CD4-positive, alpha-beta memory T cell (primary cell): ENCODE results near the gene SPAG4. TPM values are rescaled to one million over a fixed set of nuclear protein-coding genes. Genes with fewer than 3 reads are reported as not detected.

Experiments used
- CTCF ChIA-PET: fragments of 350-600 bp; sonication (Branson Sonifier 250); formaldehyde crosslinking; loops from one replicate; lab custom pipeline; 2021; ENCODE audit warnings: inconsistent platforms; ENCODE audit not compliant: partially characterized antibody; lab: Charles Lee
- POLR2A ChIA-PET: fragments of 350-600 bp; sonication (Branson Sonifier 250); formaldehyde crosslinking; loops from one replicate; lab custom pipeline; 2021; ENCODE audit not compliant: partially characterized antibody; lab: Charles Lee
- DNase-seq, 5 donors: peaks; one replicate each; pipeline versions ENCODE4 v3.0.0 to v3.0.0-alpha.2; 2020 to 2022; ENCODE audit warnings: mixed read lengths in 1 of 5
- H3K27ac ChIP-seq: one replicate; pipeline ENCODE4 v1.7.0; 2013; ENCODE audit warnings: low read depth, low read length
- H3K27me3 ChIP-seq: 2 replicates; pipeline ENCODE4 v1.7.0; 2013; ENCODE audit warnings: mild to moderate bottlenecking, low read length, moderate library complexity; ENCODE audit not compliant: insufficient read depth
- H3K36me3 ChIP-seq: 2 replicates; pipeline ENCODE4 v1.7.0; 2013; ENCODE audit warnings: mild to moderate bottlenecking, low read length, moderate library complexity; ENCODE audit not compliant: insufficient read depth
- H3K4me1 ChIP-seq: 2 replicates; pipeline ENCODE4 v1.7.0; 2013; ENCODE audit warnings: mild to moderate bottlenecking, low read length, moderate library complexity; ENCODE audit not compliant: insufficient read depth
- H3K4me3 ChIP-seq, 2 donors: one replicate each; pipeline ENCODE4 v1.7.0; 2013; ENCODE audit warnings: low read length in 2 of 2, mild to moderate bottlenecking in 1 of 2
- H3K9me3 ChIP-seq, 2 donors: one replicate each; pipeline ENCODE4 v1.7.0; 2013; ENCODE audit warnings: low read length in 2 of 2, control low read depth in 1 of 2; ENCODE audit not compliant: control insufficient read depth in 1 of 2
- H3K27ac Mint-ChIP-seq, 7 donors: one replicate each; pipeline ENCODE4 v1.8.0; 2020 to 2021; ENCODE audit warnings: mixed read lengths in 7 of 7, mild to moderate bottlenecking in 6 of 7, inconsistent platforms in 3 of 7, moderate library complexity in 3 of 7
- H3K27me3 Mint-ChIP-seq, 2 donors: one replicate each; pipeline ENCODE4 v1.8.0; 2020 to 2021; ENCODE audit warnings: mixed read lengths in 2 of 2
- H3K36me3 Mint-ChIP-seq, 2 donors: one replicate each; pipeline ENCODE4 v1.8.0; 2020 to 2021; ENCODE audit warnings: mixed read lengths in 2 of 2, inconsistent platforms in 1 of 2, mild to moderate bottlenecking in 1 of 2
- H3K4me1 Mint-ChIP-seq, 4 donors: one replicate each; pipeline ENCODE4 v1.8.0; 2020 to 2021; ENCODE audit warnings: mixed read lengths in 4 of 4, mild to moderate bottlenecking in 1 of 4
- H3K4me3 Mint-ChIP-seq, 8 donors: one replicate each; pipeline ENCODE4 v1.8.0; 2020 to 2021; ENCODE audit warnings: mixed read lengths in 8 of 8, mild to moderate bottlenecking in 7 of 8, moderate library complexity in 6 of 8, inconsistent platforms in 3 of 8
- H3K9me3 Mint-ChIP-seq, 8 donors: one replicate each; pipeline ENCODE4 v1.8.0; 2020 to 2021; ENCODE audit warnings: mixed read lengths in 8 of 8, mild to moderate bottlenecking in 5 of 8, inconsistent platforms in 3 of 8, moderate library complexity in 1 of 8
- intact Hi-C: fragments of 100-400 bp; cut with micrococcal nuclease; formaldehyde crosslinking; loops from one replicate; pipeline ENCODE4 v1.15.1; 2023
- polyA plus RNA-seq, 2 donors: library from polyadenylated mRNA; unstranded; fragments of 300-500 nt; fragmentation: Illumina TruSeq; gene quantifications; one replicate each; pipeline ENCODE4 v1.2.3, GENCODE V29; 2021
- total RNA-seq, 2 experiments: library from RNA; stranded (reverse); gene quantifications; one replicate each; pipeline ENCODE4 v1.2.3, GENCODE V29; 2021

SPAG4 gene
- total RNA-seq (1 to 10 TPM in 1 of 2 experiments, under 1 TPM in 1; 0.47 to 1.3 TPM), polyA plus RNA-seq (under 1 TPM; 0.69 to 0.79 TPM)

DNA sequence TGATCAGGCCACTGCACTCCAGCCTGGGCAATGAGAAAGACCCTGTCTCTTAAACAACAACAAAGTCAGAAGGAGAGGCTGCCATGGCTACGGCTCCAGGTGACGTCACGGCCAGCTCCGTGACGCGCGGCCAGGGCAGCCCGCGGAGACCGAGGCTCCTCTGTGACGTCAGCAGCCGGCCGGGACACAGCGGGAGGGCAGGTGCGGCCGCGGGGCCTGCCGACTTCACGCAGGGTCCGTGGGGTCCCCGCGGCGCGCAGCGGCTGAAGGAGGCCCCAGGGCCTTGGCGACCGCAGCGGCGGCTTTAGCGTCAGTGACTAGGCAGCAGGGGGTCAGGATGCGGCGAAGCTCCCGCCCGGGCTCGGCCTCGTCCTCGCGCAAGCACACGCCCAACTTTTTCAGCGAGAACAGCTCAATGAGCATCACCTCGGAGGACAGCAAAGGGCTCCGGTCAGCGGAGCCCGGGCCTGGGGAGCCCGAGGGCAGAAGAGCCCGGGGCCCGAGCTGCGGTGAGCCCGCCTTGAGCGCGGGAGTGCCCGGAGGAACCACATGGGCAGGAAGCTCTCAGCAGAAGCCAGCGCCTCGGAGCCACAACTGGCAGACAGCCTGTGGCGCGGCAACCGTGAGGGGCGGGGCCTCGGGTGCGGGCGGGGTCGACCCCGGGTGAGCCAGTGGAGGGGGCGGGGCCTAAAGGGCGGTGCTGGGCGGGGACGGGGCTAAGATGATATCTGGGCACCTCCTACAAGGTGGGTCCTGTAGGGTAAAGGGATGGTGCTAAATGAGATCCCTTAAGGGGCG is at the start of gene SPAG4:
Gene SPAG4, plus strand, starts transcription at position 163 of the 798 bp plus-strand sequence. Its CDS starts 175 bp downstream, at position 338.
- Histone ChIP-seq H3K4me1 (peaks cover 39% of the 10 kb centered on the region), H3K9me3 (no peaks in the 10 kb centered on the region)

DNA sequence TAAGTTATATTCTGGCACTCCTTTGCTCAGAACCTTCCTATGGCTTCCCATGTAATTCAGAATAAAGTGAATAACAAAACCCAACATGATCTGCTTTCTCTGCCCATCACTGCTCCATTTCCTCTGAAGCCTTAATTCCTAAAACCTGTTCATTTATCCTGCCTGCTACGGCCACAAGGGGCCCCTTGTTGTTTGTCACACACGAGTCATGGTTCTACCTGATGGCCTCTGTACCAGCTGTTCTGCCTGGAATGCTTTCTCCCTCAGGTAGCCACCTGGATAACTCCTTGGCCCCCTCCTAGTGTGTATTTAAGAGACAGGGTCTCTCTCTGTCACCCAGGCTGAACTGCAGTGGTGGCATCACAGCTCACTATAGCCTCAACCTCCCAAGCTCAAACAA is 47.0 kb upstream of the SPAG4 start:
- Mint-ChIP-seq H3K27ac (no peak overlapping the region), H3K4me3 (no peak overlapping the region), H3K9me3 (peaks cover 0 to 12% (median 9%) of the 10 kb centered on the region in 8 donors), H3K27me3 (no peaks in the 10 kb centered on the region), H3K4me1 (no peaks in the 10 kb centered on the region), H3K36me3 (peaks cover 0 to 2% of the 10 kb centered on the region in 2 donors)
- intact Hi-C loops = no loop called here
- Histone ChIP-seq H3K27ac (no peak overlapping the region), H3K36me3 (no peaks in the 10 kb centered on the region), H3K9me3 (no peaks in the 10 kb centered on the region), H3K27me3 (no peaks in the 10 kb centered on the region), H3K4me3 (no peak overlapping the region), H3K4me1 (no peaks in the 10 kb centered on the region)
- CTCF ChIA-PET = interaction anchor here (1.0 to 1.1 kb wide), 2 partner anchors 28 to 47 kb away, joined by 3 read pairs; partner anchors contain the start of gene SPAG4
- no peak for DNase-seq
- POLR2A ChIA-PET = interaction anchor here (0.6 kb wide), 1 partner anchor 255 kb away, joined by 3 read pairs; no protein-coding TSS in a partner anchor

More for the DNA sequence above, at the start of gene SPAG4:
- Histone ChIP-seq H3K36me3 (no peaks in the 10 kb centered on the region), H3K27ac (peak within 1 kb of the TSS; percentile 91), H3K4me3 (peak within 1 kb of the TSS; percentile 36 to 75), H3K27me3 (no peaks in the 10 kb centered on the region)
- intact Hi-C loops = loop anchor here (1.0 to 5.0 kb wide), 9 partner anchors 15 to 336 kb away; partner anchors contain the start of genes CEP250, CPNE1, ERGIC3 and NFS1
- POLR2A ChIA-PET = interaction anchor here (0.7 to 6.3 kb wide), 20 partner anchors 9 to 340 kb away, joined by 3 to 97 read pairs (median 5); partner anchors contain the start of genes CPNE1, ERGIC3, MMP24OS and NFS1
- CTCF ChIA-PET = interaction anchor here (0.6 to 5.3 kb wide), 9 partner anchors 11 to 823 kb away, joined by 3 to 33 read pairs (median 3); no protein-coding TSS in a partner anchor
- peaks cover 17 to 47% (median 33%) of the 10 kb centered on the region in 4 donors for H3K4me1 Mint-ChIP-seq
- peaks cover 0 to 3% (median 0%) of the 10 kb centered on the region in 8 donors for H3K9me3 Mint-ChIP-seq
- peak; percentile 88 to 100 (median 100) for DNase-seq
- peaks cover 0 to 3% of the 10 kb centered on the region in 2 donors for H3K27me3 Mint-ChIP-seq
- H3K4me3 Mint-ChIP-seq = peak within 1 kb of the TSS; percentile 84 to 97 (median 88)
- H3K36me3 Mint-ChIP-seq = peaks cover 0 to 6% of the 10 kb centered on the region in 2 donors
- peak within 1 kb of the TSS; percentile 97 to 100 (median 99) for H3K27ac Mint-ChIP-seq

- DNase-seq = no peak
- Histone ChIP-seq H3K4me3 (no peak overlapping the region), H3K27ac (no peak overlapping the region), H3K36me3 (no peaks in the 10 kb centered on the region), H3K27me3 (no peaks in the 10 kb centered on the region), H3K4me1 (no peaks in the 10 kb centered on the region), H3K9me3 (no peaks in the 10 kb centered on the region)
- H3K36me3 Mint-ChIP-seq = peaks cover 0 to 2% of the 10 kb centered on the region in 2 donors
- H3K4me3 Mint-ChIP-seq = no peak overlapping the region
- intact Hi-C loops = no loop called here
- ChIA-PET CTCF (no interaction called here), POLR2A (interaction anchor here (0.6 kb wide), 1 partner anchor 332 kb away, joined by 3 read pairs; no protein-coding TSS in a partner anchor)
- H3K4me1 Mint-ChIP-seq = no peaks in the 10 kb centered on the region
- peaks cover 0 to 22% (median 13%) of the 10 kb centered on the region in 8 donors for H3K9me3 Mint-ChIP-seq
- H3K27ac Mint-ChIP-seq = no peak overlapping the region
- H3K27me3 Mint-ChIP-seq = no peaks in the 10 kb centered on the region
These were observed 44.1 kb upstream of the SPAG4 start for GRCh38 chr20:35571555-35571954.

- H3K9me3 ChIP-seq = no peaks in the 10 kb centered on the region
- H3K4me1 Mint-ChIP-seq = no peaks in the 10 kb centered on the region
- no peak overlapping the region for H3K4me3 ChIP-seq
- ChIA-PET CTCF (no interaction called here), POLR2A (no interaction called here)
- no peaks in the 10 kb centered on the region for H3K27me3 ChIP-seq
- no peak overlapping the region for H3K27ac Mint-ChIP-seq
- H3K27me3 Mint-ChIP-seq = no peaks in the 10 kb centered on the region
- no peaks in the 10 kb centered on the region for H3K4me1 ChIP-seq
- no peak for DNase-seq
- no peak overlapping the region for H3K4me3 Mint-ChIP-seq
- no peaks in the 10 kb centered on the region for H3K36me3 ChIP-seq
- intact Hi-C loops = no loop called here
- H3K36me3 Mint-ChIP-seq = peaks cover 0 to 2% of the 10 kb centered on the region in 2 donors
- peaks cover 0 to 22% (median 13%) of the 10 kb centered on the region in 8 donors for H3K9me3 Mint-ChIP-seq
- no peak overlapping the region for H3K27ac ChIP-seq
These were observed 42.8 kb upstream of the SPAG4 start for GRCh38 chr20:35572838-35573237.

DNA sequence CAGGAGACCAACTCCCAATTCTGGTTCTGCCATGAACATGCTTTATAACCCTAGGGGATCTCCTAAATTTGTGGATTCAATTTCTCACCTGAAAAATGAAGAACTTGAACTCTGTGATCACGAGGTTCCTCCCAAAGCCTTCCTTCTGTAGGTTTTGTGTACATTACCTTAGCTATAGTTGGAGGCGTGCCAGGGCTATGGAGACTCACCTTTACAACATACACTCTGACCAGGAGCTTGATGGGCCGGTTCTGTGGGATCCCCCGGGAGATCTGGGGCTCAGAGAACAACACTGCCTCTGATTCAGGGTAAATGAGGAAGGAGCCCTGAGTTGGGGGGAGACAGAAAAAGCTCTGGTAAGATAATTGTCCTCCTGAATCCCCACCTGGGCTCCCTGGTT is 39.7 kb upstream of the SPAG4 start:
- Mint-ChIP-seq H3K9me3 (peaks cover 0 to 22% (median 13%) of the 10 kb centered on the region in 8 donors), H3K27me3 (no peaks in the 10 kb centered on the region), H3K4me1 (no peaks in the 10 kb centered on the region), H3K27ac (no peak overlapping the region), H3K4me3 (no peak overlapping the region), H3K36me3 (peaks cover 0 to 2% of the 10 kb centered on the region in 2 donors)
- Histone ChIP-seq H3K4me1 (no peaks in the 10 kb centered on the region), H3K9me3 (no peaks in the 10 kb centered on the region), H3K27ac (no peak overlapping the region), H3K4me3 (no peak overlapping the region), H3K27me3 (no peaks in the 10 kb centered on the region), H3K36me3 (no peaks in the 10 kb centered on the region)
- ChIA-PET CTCF (no interaction called here), POLR2A (no interaction called here)
- intact Hi-C loops = no loop called here
- DNase-seq = no peak

DNA sequence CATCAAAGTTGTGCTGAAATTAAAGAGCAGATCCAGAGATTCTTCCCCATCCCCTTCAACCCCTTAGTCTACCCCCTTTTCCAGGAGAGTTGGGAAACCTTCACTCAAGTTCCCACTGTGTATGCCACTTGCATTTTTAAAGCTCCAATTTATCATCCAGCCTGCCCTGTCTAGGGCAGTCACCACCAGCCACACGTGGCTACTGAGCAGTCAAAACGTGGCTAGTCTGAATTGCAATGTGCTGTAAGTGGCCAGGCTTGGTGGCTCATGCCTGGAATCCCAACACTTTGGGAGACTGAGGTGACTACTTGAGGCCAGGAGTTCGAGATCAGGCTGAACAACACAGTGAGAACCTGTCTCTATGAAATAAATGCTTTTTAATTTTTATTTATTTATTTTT is 38.8 kb upstream of the SPAG4 start:
- H3K9me3 ChIP-seq = no peaks in the 10 kb centered on the region
- no peak overlapping the region for H3K4me3 ChIP-seq
- no peak overlapping the region for H3K27ac ChIP-seq
- no peak for DNase-seq
- no peaks in the 10 kb centered on the region for H3K36me3 ChIP-seq
- no peaks in the 10 kb centered on the region for H3K4me1 ChIP-seq
- no peaks in the 10 kb centered on the region for H3K27me3 Mint-ChIP-seq
- H3K27me3 ChIP-seq = no peaks in the 10 kb centered on the region
- CTCF ChIA-PET = no interaction called here
- POLR2A ChIA-PET = no interaction called here
- no peak overlapping the region for H3K4me3 Mint-ChIP-seq
- peaks cover 0 to 29% (median 19%) of the 10 kb centered on the region in 8 donors for H3K9me3 Mint-ChIP-seq
- no peak overlapping the region for H3K27ac Mint-ChIP-seq
- peaks cover 0 to 2% of the 10 kb centered on the region in 2 donors for H3K36me3 Mint-ChIP-seq
- intact Hi-C loops = no loop called here
- no peaks in the 10 kb centered on the region for H3K4me1 Mint-ChIP-seq

DNA sequence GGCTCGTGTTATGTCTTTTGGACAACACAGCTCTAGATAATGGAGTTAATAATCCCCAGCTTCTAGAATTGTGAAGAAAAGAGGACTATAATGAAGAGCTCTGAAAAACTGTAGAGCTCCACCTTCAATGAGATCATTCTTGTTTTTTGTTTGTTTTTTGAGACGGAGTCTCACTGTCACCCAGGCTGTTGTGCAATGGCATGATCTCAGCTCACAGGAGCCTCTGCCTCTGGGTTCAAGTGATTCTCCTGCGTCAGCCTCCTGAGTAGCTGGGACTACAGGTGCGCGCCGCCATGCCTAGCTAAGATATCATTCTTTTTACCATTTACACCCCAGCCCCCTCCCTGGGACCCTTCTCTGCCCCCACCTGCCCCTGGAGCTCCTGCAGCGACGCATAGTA is 37.2 kb upstream of the SPAG4 start:
- H3K9me3 ChIP-seq = no peaks in the 10 kb centered on the region
- ChIA-PET CTCF (no interaction called here), POLR2A (no interaction called here)
- Mint-ChIP-seq H3K27me3 (peaks cover 0 to 2% of the 10 kb centered on the region in 2 donors), H3K36me3 (no peaks in the 10 kb centered on the region), H3K27ac (no peak overlapping the region), H3K4me3 (no peak overlapping the region), H3K9me3 (peaks cover 0 to 23% (median 14%) of the 10 kb centered on the region in 8 donors), H3K4me1 (no peaks in the 10 kb centered on the region)
- H3K27ac ChIP-seq = no peak overlapping the region
- DNase-seq = no peak
- no peak overlapping the region for H3K4me3 ChIP-seq
- H3K27me3 ChIP-seq = no peaks in the 10 kb centered on the region
- H3K4me1 ChIP-seq = no peaks in the 10 kb centered on the region
- H3K36me3 ChIP-seq = no peaks in the 10 kb centered on the region
- intact Hi-C loops = no loop called here
